Stimulated activated CD4-positive, alpha-beta T cell treated with anti-CD3 and anti-CD28 coated beads, Interleukin-15, amount 100 ng/mL, for 48 hours (primary cell): ENCODE data around the gene HDC.

Source experiments
- DNase-seq, 2 donors: peaks; one replicate each; pipeline ENCODE4 v3.0.0-alpha.2; 2020; ENCODE audit warnings: low read depth in 2 of 2

The HDC gene

DNA sequence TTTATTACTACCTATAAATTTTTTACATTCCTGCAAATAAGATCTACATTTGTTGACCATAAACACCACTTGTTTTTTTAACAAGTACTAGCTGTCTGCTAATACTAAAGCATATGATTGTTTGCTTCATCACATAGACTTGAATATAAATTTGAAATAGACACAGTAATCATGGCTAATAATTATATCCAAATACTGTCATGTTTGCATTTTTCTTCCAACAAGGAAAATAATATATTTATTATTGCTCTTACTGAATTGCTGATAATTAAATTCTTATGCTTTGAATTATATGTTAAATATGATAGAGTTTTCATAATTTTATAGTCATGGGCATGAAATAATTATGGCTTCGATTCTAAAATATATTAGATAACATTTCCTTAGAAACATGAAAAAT is 40.5 kb downstream of the HDC start:
- no peak for DNase-seq

DNA sequence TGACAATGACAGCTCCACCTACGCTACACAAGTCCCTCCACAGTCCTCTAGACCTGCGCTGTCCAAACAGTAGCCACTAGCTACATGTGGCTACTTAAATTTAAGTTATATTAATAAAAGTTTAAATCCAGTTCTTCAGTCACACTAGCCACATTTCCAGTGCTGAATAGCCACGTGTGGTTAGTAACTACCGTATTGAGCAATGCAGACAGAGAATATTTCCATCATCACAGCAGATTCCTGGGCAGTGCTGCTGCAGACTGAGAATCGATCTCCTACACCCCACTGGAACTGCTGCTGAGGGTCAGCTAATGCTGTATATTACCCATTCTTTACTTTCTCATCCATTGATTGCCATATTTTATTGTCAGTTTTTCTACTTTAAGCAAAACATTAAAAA is 40.9 kb downstream of the HDC start:
- no peak for DNase-seq

DNA sequence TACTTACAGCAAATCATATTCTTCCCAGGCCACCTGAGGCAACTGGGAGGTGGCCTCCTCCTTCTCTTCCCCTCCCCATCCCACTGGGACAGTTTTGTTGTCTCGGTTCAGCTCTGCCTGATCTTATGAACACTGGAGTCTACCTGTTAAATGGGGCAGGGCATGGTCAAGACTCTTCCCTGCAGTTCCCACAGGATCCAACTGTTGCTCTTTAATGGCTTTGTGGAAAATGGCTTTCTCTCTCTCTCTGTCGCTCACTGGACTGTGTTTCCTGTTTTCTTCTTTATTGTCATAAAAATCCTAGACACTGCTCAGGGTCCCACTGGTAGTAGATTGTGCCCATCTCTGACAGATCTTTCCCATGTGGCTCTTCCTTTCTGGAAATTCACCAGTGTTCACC is 43.3 kb downstream of the HDC start:
- no peak for DNase-seq

DNA sequence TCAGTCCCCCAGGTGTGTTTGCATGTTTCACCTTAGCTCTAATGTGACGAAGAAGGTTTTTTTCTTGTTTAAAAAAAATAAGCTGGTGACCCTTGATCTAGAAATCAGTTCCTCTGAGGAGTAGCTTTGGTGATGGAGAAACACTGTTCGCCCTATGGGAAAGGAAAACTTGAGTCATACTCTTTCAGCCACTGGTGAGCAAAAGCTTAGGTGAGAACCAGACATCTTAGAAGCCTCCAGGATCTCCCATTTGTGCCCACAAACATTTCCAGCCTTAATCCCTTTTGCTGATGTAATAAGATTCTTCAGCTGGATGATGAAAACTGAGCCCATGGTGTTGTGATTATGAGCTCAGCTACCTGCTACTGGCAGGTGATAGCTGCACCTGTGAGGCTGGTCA is 45.7 kb downstream of the HDC start:
- no peak for DNase-seq

DNA sequence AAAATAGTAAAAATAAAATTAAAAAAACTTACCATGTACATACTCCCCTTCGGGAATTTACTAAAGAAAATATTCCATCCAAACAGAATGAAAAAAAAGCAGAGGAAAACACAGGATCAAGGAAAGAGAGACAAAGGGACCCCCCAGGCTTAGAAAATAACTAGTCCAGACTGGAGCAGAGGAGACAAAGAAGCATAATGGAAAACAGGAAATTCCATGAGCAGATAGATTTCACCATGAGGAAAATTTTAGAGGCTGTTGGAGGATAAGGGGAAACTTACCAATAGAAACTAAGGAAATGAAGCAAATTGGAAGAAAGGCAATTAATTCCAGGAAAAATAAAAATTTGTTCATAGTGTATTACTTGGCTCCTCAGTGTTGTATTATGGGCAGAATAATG is 46.8 kb downstream of the HDC start:
- DNase-seq, result no peak

DNA sequence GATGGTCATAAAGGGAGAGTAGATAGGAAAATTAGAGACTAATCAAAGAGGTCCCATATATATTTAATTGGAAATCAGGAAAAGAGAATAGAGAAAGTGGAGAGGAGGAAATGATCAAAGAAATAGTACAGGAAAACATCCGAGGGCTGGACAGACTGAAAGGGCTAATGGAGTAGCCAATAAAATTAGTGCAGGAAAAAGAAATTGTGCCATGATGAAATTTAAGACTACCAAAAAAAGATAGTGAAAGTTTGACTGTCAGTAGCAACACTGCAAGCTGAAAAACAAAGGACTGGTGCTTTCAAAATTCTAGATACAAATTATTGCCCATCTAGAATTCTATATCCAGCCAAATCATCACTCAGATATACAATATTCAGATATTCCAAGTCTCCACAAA is 47.2 kb downstream of the HDC start:
- DNase-seq, result no peak

DNA sequence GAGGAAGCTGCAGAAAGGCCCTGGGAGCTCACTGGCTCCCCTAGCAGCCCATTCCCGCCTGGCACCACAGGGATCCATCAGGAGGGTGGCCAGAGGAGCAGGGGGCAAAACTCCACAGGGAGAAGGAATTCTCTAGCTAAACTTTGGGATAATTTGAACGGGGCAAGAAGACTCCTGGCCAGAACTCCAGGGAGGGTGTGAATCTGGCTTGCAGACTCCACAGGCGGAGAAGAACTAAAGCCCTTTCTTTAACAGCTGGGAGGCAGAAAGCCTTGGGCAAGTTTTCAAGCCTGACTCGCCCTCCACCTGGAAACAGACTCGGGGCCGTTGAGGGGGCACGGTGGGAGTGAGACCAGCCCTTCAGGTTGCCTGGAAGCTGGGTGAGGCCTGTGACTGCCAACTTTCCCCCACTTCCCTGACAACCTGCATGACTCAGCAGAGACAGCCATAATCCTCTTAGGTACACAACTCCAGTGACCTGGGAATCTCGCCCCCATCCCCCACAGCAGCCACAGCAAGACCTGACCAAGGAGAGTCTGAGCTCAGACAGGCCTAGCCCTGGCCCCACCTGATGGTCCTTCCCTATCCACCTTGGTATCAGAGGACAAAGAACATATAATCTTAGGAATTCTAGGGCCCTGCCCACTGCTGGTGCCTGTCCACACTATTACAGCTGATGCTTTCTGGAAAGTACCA is 54.9 kb downstream of the HDC start:
- DNase-seq, result no peak

DNA sequence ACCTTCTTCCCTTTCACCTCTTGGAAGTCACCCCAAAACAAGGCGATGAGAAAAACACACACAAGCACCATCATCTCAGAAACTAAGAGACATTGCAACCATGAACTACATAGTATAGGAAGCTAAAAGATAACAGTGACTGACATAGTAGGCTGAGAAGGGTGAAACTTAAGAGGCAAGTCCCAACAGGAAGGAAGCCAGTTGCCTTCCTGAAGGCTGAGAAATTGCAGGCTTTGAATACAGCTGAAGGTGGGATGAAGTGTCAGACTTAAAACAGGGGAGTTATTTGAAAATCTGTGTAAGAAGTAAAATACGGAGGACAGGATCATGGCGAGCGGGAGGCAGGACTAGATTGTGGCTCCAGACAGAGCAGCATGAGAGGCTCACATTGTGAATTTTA is 55.7 kb downstream of the HDC start:
- DNase-seq, result no peak

DNA sequence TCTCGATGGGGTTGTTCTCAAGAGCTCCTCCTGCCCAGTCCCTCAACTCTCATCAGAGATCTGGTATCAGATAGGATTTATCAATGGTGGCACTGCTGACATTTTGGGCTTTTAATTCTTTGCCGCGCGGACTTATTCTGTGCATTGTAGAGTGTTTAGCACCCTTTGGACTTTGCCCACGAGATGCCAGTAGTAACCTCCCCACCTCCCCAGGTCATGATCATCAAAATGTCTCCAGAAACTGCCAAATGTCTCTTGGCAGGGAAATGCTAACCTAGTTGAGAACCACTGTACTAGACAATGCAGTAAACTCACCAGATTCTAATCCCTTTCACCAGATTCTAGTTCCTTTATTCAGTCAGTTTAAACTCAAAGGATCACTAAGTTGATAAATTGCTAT is 59.5 kb downstream of the HDC start:
- DNase-seq, result no peak

DNA sequence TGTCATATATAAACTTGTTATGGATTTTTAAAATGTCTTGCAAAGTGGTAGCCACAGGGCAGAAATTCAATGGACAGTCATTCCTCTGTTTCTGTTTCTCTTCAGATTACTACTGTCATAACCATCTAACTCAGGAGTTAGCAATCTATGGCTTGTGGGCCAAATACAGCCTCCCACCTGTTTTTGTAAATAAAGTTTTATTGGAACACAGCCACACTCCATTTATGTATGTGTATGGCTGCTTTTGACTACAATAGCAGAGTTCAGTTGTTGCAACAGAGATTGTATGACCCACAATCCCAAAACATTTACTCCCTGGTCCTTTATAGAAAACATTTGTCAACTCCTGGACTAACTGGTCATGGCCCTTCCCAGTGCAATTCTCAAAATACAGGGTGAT is 63.5 kb downstream of the HDC start:
- DNase-seq, result no peak

DNA sequence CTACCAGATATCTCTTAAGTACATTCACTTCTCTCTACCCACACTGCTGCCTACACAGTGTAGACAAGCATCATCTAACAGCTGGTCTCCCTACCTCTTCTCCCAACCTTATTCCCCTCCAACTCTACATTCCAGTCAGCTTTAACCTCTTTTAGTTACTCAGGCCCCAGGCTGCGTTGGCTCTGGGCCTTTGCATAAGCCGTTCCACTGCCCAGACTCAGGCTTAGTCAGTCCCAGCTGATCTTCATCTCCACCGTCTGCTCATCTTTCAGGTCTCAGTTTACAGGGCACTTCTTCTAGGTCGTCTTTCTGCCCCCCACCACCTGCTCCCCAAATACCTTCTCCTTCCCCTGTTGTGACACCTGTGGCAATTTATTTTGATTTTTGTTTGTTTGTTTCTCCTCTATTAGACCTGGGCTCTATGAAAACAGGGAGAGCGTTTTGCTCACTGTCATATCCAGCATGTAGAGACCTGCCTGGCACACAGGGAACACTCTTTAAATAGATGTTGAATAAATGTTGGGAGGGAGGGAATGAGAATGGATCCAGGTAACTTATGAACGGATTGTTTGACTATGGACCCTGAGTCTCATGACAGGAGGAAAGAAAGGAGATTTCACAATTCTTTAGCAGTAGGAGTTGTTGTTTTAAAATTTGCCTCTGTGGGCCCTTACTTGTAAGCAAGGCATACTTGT is 72.5 kb downstream of the HDC start:
- DNase-seq, result no peak

DNA sequence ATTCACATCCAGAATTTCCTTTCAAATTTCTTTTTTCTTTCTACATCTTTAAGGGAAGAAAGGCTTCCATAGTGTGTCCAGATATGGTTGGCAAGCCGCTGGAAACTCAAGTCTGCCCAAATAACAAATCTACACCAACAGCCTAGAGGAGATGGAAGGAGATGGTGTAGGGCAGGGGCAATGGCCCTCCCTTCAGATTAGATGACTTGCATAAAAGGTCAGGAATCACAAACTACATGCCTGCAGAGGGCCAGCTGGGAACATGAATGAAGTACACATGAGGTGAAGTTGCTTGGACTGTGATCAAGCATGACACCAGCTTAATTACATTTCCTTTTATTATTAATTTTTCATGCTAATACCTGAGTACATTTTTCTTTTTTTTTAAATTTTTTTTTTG is 73.4 kb downstream of the HDC start:
- DNase-seq, result no peak
